ENCODE results near the gene THYN1. TPM values are rescaled to one million over a fixed set of nuclear protein-coding genes. Genes with fewer than 3 reads are reported as not detected.
"Not testable (repeated sequence)": the region's sequence is repeated elsewhere in the genome, so short reads cannot be mapped to it uniquely, and the experiment has no call there.

Gene THYN1
- total RNA-seq, 1 experiment from 2014 or later: 33.4 TPM

GRCh38 chr11:134289167-134289566 lies 36.0 kb upstream of the THYN1 start:
- no peak for DNase-seq (ENCODE audit: unreplicated experiment)
- Mint-ChIP-seq H3K36me3 (ENCODE audit: insufficient read depth, unreplicated experiment) (no peaks in the 10 kb centered on the region), H3K9me3 (ENCODE audit: unreplicated experiment) (no peaks in the 10 kb centered on the region), H3K4me1 (ENCODE audit: insufficient read depth, unreplicated experiment) (no peaks in the 10 kb centered on the region), H3K27ac (ENCODE audit: low read depth, unreplicated experiment) (no peak overlapping the region), H3K4me3 (ENCODE audit: unreplicated experiment) (no peak overlapping the region), H3K27me3 (ENCODE audit: insufficient read depth, unreplicated experiment) (peaks cover 4% of the 10 kb centered on the region)
- no TSS peak for BruUV-seq (replicated peaks)
- ChIA-PET POLR2A (no interaction called here), CTCF (interaction anchor here (0.7 kb wide), 1 partner anchor 315 kb away, joined by 3 read pairs; no protein-coding TSS in a partner anchor)
- intact Hi-C loops (cut with micrococcal nuclease): no loop called here
- no peak for TF ChIP-seq CTCF (IDR thresholded peaks at IDR 0.05; ENCODE audit: unreplicated experiment)

DNA sequence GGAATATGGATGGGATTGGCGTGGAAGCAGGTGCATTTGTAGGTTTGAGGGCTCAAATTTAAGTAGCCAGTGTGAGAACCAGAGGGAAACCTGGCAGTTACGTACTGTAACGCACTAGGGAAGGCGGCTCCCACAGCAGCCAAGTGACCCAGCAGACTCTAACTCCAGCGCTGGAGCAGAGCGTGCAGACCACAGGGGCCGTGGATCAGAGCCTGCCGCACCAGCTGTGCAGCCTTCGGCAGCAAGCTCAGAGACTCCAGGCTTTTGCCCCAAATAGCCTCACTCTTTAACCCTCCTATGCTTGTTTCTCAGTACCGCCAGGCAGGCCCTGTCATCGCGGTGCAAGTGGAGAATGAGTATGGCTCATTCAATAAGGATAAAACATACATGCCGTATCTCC lies 35.3 kb upstream of the THYN1 start:
- Mint-ChIP-seq H3K36me3 (ENCODE audit: insufficient read depth, unreplicated experiment) (no peaks in the 10 kb centered on the region), H3K4me1 (ENCODE audit: insufficient read depth, unreplicated experiment) (no peaks in the 10 kb centered on the region), H3K27ac (ENCODE audit: low read depth, unreplicated experiment) (no peak overlapping the region), H3K4me3 (ENCODE audit: unreplicated experiment) (no peak overlapping the region), H3K27me3 (ENCODE audit: insufficient read depth, unreplicated experiment) (no peaks in the 10 kb centered on the region), H3K9me3 (ENCODE audit: unreplicated experiment) (no peaks in the 10 kb centered on the region)
- ChIA-PET CTCF (interaction anchor here (0.7 kb wide), 1 partner anchor 315 kb away, joined by 3 read pairs; no protein-coding TSS in a partner anchor), POLR2A (no interaction called here)
- TF ChIP-seq CTCF (IDR thresholded peaks at IDR 0.05; ENCODE audit: unreplicated experiment): no peak
- BruUV-seq (replicated peaks): no TSS peak
- intact Hi-C loops (cut with micrococcal nuclease): no loop called here
- no peak for DNase-seq (ENCODE audit: unreplicated experiment)

GRCh38 chr11:134287561-134287960 lies 34.4 kb upstream of the THYN1 start:
- CTCF ChIA-PET: no interaction called here
- Mint-ChIP-seq H3K36me3 (ENCODE audit: insufficient read depth, unreplicated experiment) (no peaks in the 10 kb centered on the region), H3K4me1 (ENCODE audit: insufficient read depth, unreplicated experiment) (no peaks in the 10 kb centered on the region), H3K9me3 (ENCODE audit: unreplicated experiment) (no peaks in the 10 kb centered on the region), H3K27me3 (ENCODE audit: insufficient read depth, unreplicated experiment) (no peaks in the 10 kb centered on the region), H3K27ac (ENCODE audit: low read depth, unreplicated experiment) (no peak overlapping the region), H3K4me3 (ENCODE audit: unreplicated experiment) (no peak overlapping the region)
- BruUV-seq (replicated peaks): no TSS peak
- DNase-seq (ENCODE audit: unreplicated experiment): no peak
- intact Hi-C loops (cut with micrococcal nuclease): no loop called here
- no peak for TF ChIP-seq CTCF (IDR thresholded peaks at IDR 0.05; ENCODE audit: unreplicated experiment)
- POLR2A ChIA-PET: no interaction called here

- H3K4me3 Mint-ChIP-seq (ENCODE audit: unreplicated experiment); H3K27me3 Mint-ChIP-seq (ENCODE audit: insufficient read depth, unreplicated experiment); H3K4me1 Mint-ChIP-seq (ENCODE audit: insufficient read depth, unreplicated experiment); H3K9me3 Mint-ChIP-seq (ENCODE audit: unreplicated experiment); CTCF ChIA-PET; H3K36me3 Mint-ChIP-seq (ENCODE audit: insufficient read depth, unreplicated experiment); intact Hi-C loops (cut with micrococcal nuclease); POLR2A ChIA-PET; DNase-seq (ENCODE audit: unreplicated experiment); H3K27ac Mint-ChIP-seq (ENCODE audit: low read depth, unreplicated experiment); BruUV-seq (replicated peaks): not testable (repeated sequence)
These were observed 31.2 kb upstream of the THYN1 start for GRCh38 chr11:134284349-134284748.

Data from MCF 10A (cell line).